ENCODE results near the gene KCNJ12.
"Not testable (repeated sequence)": the region's sequence is repeated elsewhere in the genome, so short reads cannot be mapped to it uniquely, and the experiment has no call there.

GRCh38 chr17:21408766-21409300, 32.7 kb downstream of the KCNJ12 start:
- not testable (repeated sequence) for TF ChIP-seq CBX3 (IDR thresholded peaks at IDR 0.05; ENCODE audit: low read depth); POLR2A (IDR thresholded peaks at IDR 0.05; ENCODE audit: borderline replicate concordance, extremely low read depth, insufficient read depth, insufficient read length); EZH2phosphoT487 (IDR thresholded peaks at IDR 0.05; ENCODE audit: borderline replicate concordance); YY1 (IDR thresholded peaks at IDR 0.05; ENCODE audit: extremely low read depth, insufficient replicate concordance, low read depth, low read length); POLR2AphosphoS5 (IDR thresholded peaks at IDR 0.05; ENCODE audit: low read depth, low read length); EZH2 (IDR thresholded peaks at IDR 0.05); RAD21 (IDR thresholded peaks at IDR 0.05; ENCODE audit: low read depth); SP1 (IDR thresholded peaks at IDR 0.05; ENCODE audit: low read depth)
- TF ChIP-seq, protein P1, sequence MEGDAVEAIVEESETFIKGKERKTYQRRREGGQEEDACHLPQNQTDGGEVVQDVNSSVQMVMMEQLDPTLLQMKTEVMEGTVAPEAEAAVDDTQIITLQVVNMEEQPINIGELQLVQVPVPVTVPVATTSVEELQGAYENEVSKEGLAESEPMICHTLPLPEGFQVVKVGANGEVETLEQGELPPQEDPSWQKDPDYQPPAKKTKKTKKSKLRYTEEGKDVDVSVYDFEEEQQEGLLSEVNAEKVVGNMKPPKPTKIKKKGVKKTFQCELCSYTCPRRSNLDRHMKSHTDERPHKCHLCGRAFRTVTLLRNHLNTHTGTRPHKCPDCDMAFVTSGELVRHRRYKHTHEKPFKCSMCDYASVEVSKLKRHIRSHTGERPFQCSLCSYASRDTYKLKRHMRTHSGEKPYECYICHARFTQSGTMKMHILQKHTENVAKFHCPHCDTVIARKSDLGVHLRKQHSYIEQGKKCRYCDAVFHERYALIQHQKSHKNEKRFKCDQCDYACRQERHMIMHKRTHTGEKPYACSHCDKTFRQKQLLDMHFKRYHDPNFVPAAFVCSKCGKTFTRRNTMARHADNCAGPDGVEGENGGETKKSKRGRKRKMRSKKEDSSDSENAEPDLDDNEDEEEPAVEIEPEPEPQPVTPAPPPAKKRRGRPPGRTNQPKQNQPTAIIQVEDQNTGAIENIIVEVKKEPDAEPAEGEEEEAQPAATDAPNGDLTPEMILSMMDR (IDR thresholded peaks at IDR 0.05 in 2 of 3, conservative IDR thresholded peaks at IDR 0.05 in 1 of 3; ENCODE audit: borderline replicate concordance in 1 of 3, insufficient read depth in 1 of 3, low read depth in 2 of 3, low read length in 2 of 3): not testable (repeated sequence)

All from HCT116 (cell line).